ENCODE results near the gene UFSP2.

GRCh38 chr4:185470501-185471195, 44.9 kb upstream of the UFSP2 start:
- no peak for TF ChIP-seq TCF4 (CRISPR knock-in tag; IDR thresholded peaks at IDR 0.05; ENCODE audit: borderline replicate concordance)
- no peak for TF ChIP-seq CSDC2 (CRISPR knock-in tag; IDR thresholded peaks at IDR 0.05)
- no peak for TF ChIP-seq POU6F1 (CRISPR knock-in tag; IDR thresholded peaks at IDR 0.05; ENCODE audit: borderline replicate concordance, low read depth)
- no peak for TF ChIP-seq ZNF565 (CRISPR knock-in tag; conservative IDR thresholded peaks at IDR 0.05; ENCODE audit: low read depth)
- no peak for TF ChIP-seq ZFP3 (CRISPR knock-in tag; IDR thresholded peaks at IDR 0.05)
- TF ChIP-seq PPARA (CRISPR knock-in tag; IDR thresholded peaks at IDR 0.05; ENCODE audit: borderline replicate concordance): no peak
- TF ChIP-seq SNAI2 (CRISPR knock-in tag; IDR thresholded peaks at IDR 0.05): no peak
- no peak for TF ChIP-seq CREB5 (CRISPR knock-in tag; IDR thresholded peaks at IDR 0.05; ENCODE audit: low read depth)
- no peak for TF ChIP-seq PATZ1 (CRISPR knock-in tag; IDR thresholded peaks at IDR 0.05; ENCODE audit: borderline replicate concordance)
- TF ChIP-seq ARNTL (CRISPR knock-in tag; IDR thresholded peaks at IDR 0.05; ENCODE audit: borderline replicate concordance, low read depth): no peak
- no peak for TF ChIP-seq ESRRG (CRISPR knock-in tag; IDR thresholded peaks at IDR 0.05)
- TF ChIP-seq ZC3H10 (CRISPR knock-in tag; IDR thresholded peaks at IDR 0.05): no peak

All from SK-N-SH treated with all-trans-retinoic acid at 6 μM for 48 hours (cell line).